Kidney capillary endothelial cell (primary cell): ENCODE results near the gene KIF21B.
"Not testable (repeated sequence)": the region's sequence is repeated elsewhere in the genome, so short reads cannot be mapped to it uniquely, and the experiment has no call there.

Source experiments
- DNase-seq: peaks from one replicate; pipeline ENCODE4 v3.0.0-alpha.2; 2018; ENCODE audit warnings: low spot score

The KIF21B gene

GRCh38 chr1:200935286-200935962 lies 88.1 kb downstream of the KIF21B start:
- DNase-seq, result not testable (repeated sequence)

- DNase-seq, result no peak
Observed at GRCh38 chr1:200934676-200935245, 88.8 kb downstream of the KIF21B start.

DNA sequence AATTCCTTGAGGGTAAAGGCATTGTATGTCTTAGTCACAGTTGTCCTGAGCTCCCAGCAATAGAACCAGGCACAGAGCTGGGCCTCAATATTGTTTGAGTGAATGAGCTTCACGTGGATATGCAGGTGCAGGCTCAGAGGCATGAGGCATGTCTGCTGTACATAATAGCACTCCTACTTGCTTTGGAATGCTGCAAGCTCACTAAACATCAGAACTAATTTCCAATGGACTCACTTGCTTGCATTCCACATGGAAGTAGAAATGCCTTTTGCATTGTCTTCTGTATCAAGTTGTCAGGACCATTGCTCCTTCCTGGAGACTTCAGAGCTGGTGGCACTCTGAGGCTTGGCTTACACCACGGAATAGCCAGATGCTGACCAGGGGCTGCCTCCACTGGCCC lies 91.7 kb downstream of the KIF21B start:
- no peak for DNase-seq

- not testable (repeated sequence) for DNase-seq
Observed at GRCh38 chr1:200930285-200930684, 93.2 kb downstream of the KIF21B start.

DNA sequence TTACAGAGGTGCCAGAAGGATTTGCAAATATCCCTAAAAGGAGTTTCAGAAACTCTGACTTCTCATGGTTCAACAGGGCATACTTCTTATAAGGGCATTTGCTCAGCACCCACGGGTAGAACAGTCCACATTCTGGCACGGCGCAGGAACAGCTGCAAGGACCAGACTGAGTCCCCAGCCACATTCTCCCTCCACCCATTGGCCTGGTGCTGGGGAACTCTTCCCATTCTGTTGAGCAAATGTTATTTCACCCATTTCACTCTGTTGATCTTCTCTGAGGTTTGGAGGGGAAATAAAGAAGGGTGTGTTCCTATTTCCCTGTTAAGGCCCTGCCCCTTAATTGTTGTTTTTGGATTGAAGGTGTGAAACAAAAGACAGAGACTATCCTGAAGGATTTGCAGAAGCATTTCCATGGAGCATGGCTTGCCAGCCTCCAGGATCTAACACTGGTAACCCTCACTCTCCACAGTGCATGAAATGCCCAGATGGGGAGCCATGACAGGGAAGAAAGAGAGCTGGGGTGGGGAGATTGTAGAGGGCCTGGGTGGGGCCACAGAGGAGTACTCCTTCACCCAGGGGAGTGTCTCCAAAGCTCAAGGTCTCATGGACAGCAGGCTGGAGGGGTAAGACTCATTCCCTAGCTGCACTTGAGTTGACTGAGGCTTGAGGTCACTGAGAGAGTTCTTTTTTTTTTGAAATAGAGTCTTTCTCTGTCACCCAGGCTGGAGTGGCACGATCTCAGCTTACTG lies 93.8 kb downstream of the KIF21B start:
- no peak for DNase-seq

DNA sequence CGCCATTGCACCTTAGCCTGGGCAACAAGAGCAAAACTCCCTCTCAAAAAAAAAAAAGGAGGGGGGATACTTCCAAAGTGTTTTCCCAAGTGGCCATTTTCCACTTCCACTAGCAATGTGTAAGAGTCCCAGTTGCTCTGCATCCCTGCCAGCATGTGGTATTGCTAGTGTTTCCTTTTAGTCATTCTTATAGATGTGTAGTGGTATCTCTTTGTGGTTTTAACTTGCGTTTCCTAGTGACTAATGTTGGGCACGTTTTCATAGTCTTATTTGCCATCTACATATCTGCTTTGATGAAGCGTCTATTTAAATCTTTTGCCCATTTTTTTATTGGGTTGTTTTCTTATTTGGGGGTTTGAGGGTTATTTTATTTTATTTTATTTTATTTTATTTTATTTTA lies 97.7 kb downstream of the KIF21B start:
- no peak for DNase-seq

DNA sequence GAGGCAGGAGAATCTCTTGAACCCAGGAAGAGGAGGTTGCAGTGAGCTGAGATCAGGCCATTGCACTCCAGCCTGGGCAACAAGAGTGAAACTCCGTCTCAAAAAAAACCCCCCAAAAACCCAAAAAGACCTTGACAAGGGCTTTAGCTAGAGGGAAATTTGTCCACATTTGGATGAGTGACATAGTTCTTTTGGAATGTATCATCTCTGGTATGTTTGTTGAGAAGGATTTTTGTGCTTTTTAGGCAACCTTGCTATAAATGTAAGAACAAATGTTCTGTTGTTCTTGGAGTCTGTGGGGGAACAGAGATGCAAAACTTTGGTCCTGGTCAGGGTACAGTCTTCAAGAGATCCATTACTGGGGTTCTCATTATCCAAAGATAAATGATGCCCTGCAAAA lies 99.9 kb downstream of the KIF21B start:
- DNase-seq, result no peak

DNA sequence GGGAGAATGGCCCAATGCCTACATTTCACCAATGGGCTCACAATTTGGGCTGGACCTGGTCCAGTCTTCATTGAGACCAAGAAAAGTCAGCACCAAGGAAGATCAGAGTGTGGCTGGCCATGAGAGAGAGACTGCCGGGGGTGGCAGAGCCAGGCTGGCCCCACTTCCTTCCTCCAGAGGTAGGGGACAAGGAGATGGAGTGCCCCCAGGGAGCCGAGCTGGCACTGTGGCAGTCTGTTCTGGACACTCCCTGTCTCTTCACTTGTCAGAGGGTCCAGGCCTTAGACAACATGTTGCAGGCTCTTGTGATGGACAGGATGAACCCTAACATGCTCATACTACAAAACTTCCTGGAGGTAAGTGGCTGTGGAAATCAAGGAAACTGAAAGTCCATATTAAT lies 101.1 kb downstream of the KIF21B start:
- DNase-seq, result no peak

DNA sequence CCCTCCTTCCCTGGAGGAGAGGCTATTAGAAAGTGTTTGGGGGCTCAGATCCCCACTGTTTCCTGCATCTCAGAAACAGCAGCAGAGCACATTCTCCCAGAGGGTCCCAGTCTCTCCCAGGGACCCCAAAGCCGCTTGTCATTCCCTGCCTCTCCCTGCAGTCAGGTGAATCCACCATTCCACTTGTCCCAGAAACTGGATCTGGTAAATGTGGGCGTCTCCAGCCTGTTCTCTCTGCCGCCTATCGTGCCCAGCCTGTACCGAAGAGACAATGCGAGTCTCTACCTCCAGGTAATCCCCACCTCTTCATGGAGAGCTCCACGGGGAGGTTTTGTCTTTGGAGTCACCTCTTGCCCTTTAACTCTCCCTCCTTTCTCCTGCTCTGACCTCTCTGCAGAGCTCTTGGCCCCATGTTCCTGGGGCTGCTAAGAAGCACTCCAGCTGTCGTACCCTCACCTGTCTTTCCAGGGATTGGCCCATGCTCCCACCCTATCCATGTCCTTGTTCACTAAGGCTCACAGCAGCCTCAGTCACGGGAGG lies 101.9 kb downstream of the KIF21B start:
- DNase-seq, result no peak
